ENCODE measurements around the gene DNMT1. TPM values are rescaled to one million over a fixed set of nuclear protein-coding genes. Genes with fewer than 3 reads are reported as not detected.

The DNMT1 gene
- total RNA-seq, 6 experiments from 2014 or later = 12.6 to 37.3 (median 24.4) TPM

DNA sequence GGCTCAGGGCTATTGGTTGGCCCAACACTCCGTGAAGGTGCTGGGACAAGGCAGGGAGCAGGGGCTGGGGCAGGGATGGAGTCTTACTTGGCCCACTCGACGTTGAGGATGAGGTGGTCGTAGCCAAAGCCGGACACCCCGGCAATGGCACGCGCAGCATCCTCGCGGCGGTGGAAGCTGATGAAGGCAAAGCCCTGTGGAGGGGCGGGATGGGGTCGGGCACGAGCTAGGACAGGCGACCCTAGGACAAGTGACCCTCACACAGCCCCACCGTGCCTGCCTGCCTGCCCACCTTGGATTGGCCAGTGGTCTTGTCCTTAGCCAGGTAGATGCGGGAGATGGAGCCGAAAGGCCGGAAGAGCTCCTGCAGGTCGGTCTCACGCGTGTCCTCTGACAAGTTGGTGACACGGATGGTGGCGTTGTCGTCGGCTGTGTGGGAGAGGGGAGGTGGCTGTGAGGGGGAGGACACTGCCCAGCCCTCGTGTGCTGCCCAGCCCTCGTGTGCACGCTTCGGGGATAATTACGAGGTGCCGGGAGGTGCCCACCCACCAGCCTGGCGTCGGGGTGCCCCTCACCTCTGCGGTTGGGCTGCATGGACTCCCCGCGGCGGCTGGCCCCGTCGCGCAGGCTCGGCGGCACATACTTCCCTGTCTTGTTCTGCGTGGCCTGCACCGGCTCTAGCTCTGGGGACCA lies 79.2 kb downstream of the DNMT1 start:
- H3K4me3 ChIP-seq = no peak overlapping the region
- WGBS (ENCODE audit: insufficient coverage, low coverage, low lambda C conversion rate, missing lambda C conversion rate) = 88% methylated on average over 20 of the region's 45 CpGs
- no peak overlapping the region for H3K27ac ChIP-seq
- peaks cover 0 to 5% (median 0%) of the 10 kb centered on the region in 4 donors for H3K4me1 ChIP-seq
- no peaks in the 10 kb centered on the region for H3K9me3 ChIP-seq
- TF ChIP-seq, protein P1, sequence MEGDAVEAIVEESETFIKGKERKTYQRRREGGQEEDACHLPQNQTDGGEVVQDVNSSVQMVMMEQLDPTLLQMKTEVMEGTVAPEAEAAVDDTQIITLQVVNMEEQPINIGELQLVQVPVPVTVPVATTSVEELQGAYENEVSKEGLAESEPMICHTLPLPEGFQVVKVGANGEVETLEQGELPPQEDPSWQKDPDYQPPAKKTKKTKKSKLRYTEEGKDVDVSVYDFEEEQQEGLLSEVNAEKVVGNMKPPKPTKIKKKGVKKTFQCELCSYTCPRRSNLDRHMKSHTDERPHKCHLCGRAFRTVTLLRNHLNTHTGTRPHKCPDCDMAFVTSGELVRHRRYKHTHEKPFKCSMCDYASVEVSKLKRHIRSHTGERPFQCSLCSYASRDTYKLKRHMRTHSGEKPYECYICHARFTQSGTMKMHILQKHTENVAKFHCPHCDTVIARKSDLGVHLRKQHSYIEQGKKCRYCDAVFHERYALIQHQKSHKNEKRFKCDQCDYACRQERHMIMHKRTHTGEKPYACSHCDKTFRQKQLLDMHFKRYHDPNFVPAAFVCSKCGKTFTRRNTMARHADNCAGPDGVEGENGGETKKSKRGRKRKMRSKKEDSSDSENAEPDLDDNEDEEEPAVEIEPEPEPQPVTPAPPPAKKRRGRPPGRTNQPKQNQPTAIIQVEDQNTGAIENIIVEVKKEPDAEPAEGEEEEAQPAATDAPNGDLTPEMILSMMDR (IDR thresholded peaks at IDR 0.05) = no peak
- TF ChIP-seq POLR2A (IDR thresholded peaks at IDR 0.05) = no peak
- H3K36me3 ChIP-seq = peaks cover 0 to 50% (median 14%) of the 10 kb centered on the region in 4 donors
- ATAC-seq = no peak
- no peak for DNase-seq
- intact Hi-C loops (cut with DNase I) = no loop called here
- no peaks in the 10 kb centered on the region for H3K27me3 ChIP-seq

DNA sequence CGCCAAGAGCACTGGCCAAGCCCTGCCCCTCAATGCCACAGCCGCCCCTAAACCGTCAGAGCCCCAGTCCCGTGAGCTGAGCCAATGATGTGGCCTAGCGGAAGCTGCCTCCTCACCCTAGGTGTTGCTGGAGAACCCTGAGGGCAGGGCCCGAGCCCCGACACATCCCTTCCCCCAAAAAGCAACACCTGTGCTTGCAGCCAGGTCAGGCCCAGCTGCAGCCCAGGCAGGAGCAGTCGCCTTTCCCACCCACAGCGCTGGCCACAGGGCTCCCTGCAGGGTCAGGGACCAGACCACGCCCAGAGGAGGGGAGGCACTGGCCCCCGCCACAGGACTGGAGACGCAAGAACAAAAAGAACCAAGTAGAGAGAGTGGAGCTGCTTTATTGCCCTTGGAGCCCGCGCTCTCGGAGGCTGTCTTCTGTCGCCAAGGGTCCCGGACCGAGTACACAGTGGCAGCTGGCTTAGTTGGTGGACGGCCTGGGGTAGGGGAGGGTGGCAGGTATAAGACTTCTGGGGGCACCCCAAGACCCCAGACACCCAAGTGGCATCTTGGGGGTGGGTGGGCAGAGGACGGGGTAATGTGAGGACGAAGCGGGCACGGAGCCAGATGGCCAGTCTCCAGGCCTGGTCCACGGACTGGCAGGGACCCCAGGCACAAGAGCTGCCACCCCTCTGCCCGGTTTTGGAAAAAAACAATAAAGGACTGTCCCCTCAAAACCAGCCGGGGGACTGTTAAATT lies 79.9 kb downstream of the DNMT1 start:
- Histone ChIP-seq H3K27me3 (no peaks in the 10 kb centered on the region), H3K4me1 (peaks cover 0 to 5% (median 0%) of the 10 kb centered on the region in 4 donors), H3K9me3 (no peaks in the 10 kb centered on the region), H3K4me3 (no peak overlapping the region), H3K36me3 (peaks cover 0 to 58% (median 20%) of the 10 kb centered on the region in 4 donors), H3K27ac (no peak overlapping the region)
- 81% methylated on average over 16 of the region's 26 CpGs for WGBS (ENCODE audit: insufficient coverage, low coverage, low lambda C conversion rate, missing lambda C conversion rate)
- intact Hi-C loops (cut with DNase I) = no loop called here
- TF ChIP-seq POLR2A (IDR thresholded peaks at IDR 0.05) = peak; percentile 1
- TF ChIP-seq, protein P1 (IDR thresholded peaks at IDR 0.05) = no peak
- peak in 1 of 4 donors; percentile 1 for ATAC-seq
- DNase-seq = peak in 1 of 3 donors; percentile 53

DNA sequence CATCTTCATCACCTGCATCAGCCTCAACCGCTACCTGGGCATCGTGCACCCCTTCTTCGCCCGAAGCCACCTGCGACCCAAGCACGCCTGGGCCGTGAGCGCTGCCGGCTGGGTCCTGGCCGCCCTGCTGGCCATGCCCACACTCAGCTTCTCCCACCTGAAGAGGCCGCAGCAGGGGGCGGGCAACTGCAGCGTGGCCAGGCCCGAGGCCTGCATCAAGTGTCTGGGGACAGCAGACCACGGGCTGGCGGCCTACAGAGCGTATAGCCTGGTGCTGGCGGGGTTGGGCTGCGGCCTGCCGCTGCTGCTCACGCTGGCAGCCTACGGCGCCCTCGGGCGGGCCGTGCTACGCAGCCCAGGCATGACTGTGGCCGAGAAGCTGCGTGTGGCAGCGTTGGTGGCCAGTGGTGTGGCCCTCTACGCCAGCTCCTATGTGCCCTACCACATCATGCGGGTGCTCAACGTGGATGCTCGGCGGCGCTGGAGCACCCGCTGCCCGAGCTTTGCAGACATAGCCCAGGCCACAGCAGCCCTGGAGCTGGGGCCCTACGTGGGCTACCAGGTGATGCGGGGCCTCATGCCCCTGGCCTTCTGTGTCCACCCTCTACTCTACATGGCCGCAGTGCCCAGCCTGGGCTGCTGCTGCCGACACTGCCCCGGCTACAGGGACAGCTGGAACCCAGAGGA lies 80.6 kb downstream of the DNMT1 start:
- no peak overlapping the region for H3K4me3 ChIP-seq
- TF ChIP-seq, protein P1 (IDR thresholded peaks at IDR 0.05) = no peak
- peak; percentile 29 for TF ChIP-seq POLR2A (IDR thresholded peaks at IDR 0.05)
- WGBS (ENCODE audit: insufficient coverage, low coverage, low lambda C conversion rate, missing lambda C conversion rate) = no CpG with 5 or more reads among the region's 43 CpGs
- peaks cover 0 to 4% (median 0%) of the 10 kb centered on the region in 4 donors for H3K4me1 ChIP-seq
- no peaks in the 10 kb centered on the region for H3K9me3 ChIP-seq
- H3K27me3 ChIP-seq = no peaks in the 10 kb centered on the region
- no peak overlapping the region for H3K27ac ChIP-seq
- ATAC-seq (peak in 1 of 4 donors; percentile 2), DNase-seq (no peak)
- H3K36me3 ChIP-seq = peaks cover 0 to 65% (median 26%) of the 10 kb centered on the region in 4 donors
- intact Hi-C loops (cut with DNase I) = no loop called here

DNA sequence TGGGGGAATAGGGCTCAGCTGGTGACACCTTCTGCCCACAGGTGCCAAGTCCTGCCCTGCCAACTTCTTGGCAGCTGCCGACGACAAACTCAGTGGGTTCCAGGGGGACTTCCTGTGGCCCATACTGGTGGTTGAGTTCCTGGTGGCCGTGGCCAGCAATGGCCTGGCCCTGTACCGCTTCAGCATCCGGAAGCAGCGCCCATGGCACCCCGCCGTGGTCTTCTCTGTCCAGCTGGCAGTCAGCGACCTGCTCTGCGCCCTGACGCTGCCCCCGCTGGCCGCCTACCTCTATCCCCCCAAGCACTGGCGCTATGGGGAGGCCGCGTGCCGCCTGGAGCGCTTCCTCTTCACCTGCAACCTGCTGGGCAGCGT lies 81.2 kb downstream of the DNMT1 start:
- Histone ChIP-seq H3K4me3 (no peak overlapping the region), H3K4me1 (no peaks in the 10 kb centered on the region), H3K27me3 (no peaks in the 10 kb centered on the region), H3K36me3 (peaks cover 0 to 69% (median 29%) of the 10 kb centered on the region in 4 donors), H3K27ac (no peak overlapping the region), H3K9me3 (no peaks in the 10 kb centered on the region)
- TF ChIP-seq, protein P1 (IDR thresholded peaks at IDR 0.05) = no peak
- no peak for TF ChIP-seq POLR2A (IDR thresholded peaks at IDR 0.05)
- ATAC-seq (peak in 3 of 4 donors; percentile 1 to 7 (median 3)), DNase-seq (no peak)
- intact Hi-C loops (cut with DNase I) = no loop called here
- no CpG with 5 or more reads among the region's 19 CpGs for WGBS (ENCODE audit: insufficient coverage, low coverage, low lambda C conversion rate, missing lambda C conversion rate)

All from right lobe of liver (tissue), 6 donors.